Upper lobe of left lung (tissue), 4 donors: Measurements from ENCODE around the gene IGSF11.
A peak's percentile ranks its signal among the peaks of the same experiment; 100 is the strongest.

ENCODE experiments used
- EP300 ChIP-seq, 4 donors: sonication (generic); formaldehyde crosslinking; IDR thresholded peaks; one replicate each; pipeline ENCODE4 v1.5.1; 2017; ENCODE audit warnings: antibody characterized with exemption in 4 of 4, control low read depth in 2 of 4
- POLR2A ChIP-seq, 4 donors: fragments of 450-650 bp; IDR thresholded peaks; one replicate each; pipeline ENCODE4 v1.5.1; 2016 to 2017; ENCODE audit warnings: antibody characterized with exemption in 4 of 4, mild to moderate bottlenecking in 2 of 4
- POLR2AphosphoS5 ChIP-seq, 2 donors: sonication (generic); formaldehyde crosslinking; IDR thresholded peaks; one replicate each; pipeline ENCODE4 v1.5.1; 2017; ENCODE audit warnings: antibody characterized with exemption in 2 of 2
- TF ChIP-seq, protein P1 (sequence below), 6 experiments: fragments of 450-650 bp in 4 of 6; fragments of 200-600 bp in 2 of 6; sonication (generic) in 2 of 6; IDR thresholded peaks; one replicate each; pipeline ENCODE4 v1.5.1; 2016 to 2019; ENCODE audit warnings: antibody characterized with exemption in 6 of 6

DNA sequence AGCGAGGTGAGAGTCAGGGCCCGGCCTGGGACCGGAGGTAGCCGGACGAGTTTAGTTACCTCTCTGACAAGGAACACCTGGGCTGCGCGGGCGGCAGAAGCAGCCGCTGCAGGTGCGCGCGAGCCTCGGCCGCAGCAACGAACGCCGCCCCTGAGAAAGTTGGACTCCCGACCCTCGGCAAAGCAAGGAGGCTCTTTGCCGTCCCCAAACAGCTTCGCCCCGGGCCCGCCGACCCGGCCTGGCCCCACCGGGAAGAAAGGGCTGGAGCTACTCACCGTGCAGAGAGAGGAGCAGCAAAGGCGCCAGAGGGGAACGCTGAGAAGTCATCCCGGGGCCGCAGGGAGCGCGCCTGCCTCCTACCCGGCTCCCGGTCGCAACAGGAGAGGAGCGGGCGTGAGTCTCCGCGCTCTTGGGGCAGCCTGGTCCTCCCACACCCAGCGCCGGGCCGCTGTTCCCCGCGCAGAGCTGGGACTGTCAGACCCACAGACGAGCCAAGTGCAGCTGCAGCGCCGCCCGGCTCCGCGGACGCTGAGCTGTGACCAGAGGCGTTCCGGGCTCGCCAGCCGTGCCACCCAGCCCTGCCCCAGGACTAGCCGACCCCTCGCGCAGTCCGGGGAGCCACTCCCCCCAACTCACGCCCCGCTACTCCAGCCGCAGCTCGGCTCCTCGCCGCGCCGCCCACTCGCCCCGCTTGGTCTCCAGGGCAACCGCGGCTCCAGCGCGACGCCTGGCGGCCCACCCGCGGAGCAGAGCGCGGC lies at the start of gene IGSF11:
- TF ChIP-seq, protein P1, sequence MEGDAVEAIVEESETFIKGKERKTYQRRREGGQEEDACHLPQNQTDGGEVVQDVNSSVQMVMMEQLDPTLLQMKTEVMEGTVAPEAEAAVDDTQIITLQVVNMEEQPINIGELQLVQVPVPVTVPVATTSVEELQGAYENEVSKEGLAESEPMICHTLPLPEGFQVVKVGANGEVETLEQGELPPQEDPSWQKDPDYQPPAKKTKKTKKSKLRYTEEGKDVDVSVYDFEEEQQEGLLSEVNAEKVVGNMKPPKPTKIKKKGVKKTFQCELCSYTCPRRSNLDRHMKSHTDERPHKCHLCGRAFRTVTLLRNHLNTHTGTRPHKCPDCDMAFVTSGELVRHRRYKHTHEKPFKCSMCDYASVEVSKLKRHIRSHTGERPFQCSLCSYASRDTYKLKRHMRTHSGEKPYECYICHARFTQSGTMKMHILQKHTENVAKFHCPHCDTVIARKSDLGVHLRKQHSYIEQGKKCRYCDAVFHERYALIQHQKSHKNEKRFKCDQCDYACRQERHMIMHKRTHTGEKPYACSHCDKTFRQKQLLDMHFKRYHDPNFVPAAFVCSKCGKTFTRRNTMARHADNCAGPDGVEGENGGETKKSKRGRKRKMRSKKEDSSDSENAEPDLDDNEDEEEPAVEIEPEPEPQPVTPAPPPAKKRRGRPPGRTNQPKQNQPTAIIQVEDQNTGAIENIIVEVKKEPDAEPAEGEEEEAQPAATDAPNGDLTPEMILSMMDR (IDR thresholded peaks at IDR 0.05): peak in 5 of 6 experiments; percentile 49 to 78 (median 60)
- TF ChIP-seq POLR2AphosphoS5 (IDR thresholded peaks at IDR 0.05): no peak
- TF ChIP-seq EP300 (IDR thresholded peaks at IDR 0.05): no peak
- no peak for TF ChIP-seq POLR2A (IDR thresholded peaks at IDR 0.05)
